ENCODE data around the gene SETBP1.

The SETBP1 gene

DNA sequence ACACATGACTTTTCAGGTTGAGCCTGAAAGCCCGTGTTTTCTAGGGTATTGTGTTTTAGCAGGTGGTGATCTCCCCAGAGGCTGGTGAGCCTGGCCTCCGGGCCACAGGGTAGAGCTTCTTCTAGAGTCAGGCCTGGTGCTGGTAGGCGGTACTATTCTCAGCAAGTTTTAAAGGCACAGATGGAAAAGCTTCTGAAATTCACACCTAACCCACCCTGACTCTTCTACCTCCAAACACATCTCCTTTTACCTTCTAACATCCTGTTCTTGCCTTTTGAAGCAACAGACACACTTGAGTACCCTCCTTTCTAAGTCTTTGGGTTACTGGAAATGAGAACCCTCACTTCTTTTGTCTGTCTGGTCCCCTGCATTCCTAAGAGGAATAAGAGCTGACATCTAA, 191.1 kb downstream of the SETBP1 start:
- no peak for DNase-seq (ENCODE audit: low spot score)

DNA sequence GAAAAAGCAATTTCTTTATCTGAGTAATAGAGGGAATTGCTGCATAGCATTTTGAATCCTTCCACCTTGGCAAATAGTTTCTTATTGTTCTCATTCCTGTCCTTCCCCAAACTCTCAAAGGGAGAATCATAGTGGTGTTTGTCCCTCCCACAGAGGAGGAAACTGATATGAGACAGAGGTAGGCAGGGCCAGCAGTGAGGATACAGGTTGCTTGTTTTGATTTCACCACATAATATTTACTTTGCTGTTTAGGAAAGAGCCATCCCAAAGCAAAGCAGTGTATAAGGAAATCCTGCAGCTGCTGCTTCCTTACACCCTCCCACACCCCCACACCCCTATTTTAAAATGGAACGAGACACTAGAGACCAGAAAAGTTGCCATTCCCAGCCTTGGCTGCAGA, 195.3 kb downstream of the SETBP1 start:
- DNase-seq (ENCODE audit: low spot score): no peak

DNA sequence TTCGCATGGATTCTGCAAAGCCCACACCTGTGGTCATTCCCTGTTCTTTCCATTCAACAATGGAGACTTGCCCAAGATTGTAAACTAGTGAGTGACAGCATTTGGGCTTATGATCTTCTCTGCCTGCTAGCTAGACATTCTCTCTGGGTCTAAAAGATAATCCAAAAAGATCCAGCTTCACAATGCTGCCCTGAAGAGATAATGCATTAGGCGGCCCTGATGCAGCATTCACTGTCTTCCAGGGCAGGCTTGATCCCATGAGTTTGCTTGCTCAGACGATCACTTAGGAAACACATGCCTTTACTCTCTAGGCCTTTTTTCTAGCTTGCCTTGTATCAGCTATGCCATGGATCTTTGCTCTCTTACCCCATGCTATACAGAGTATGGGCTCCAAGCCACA, 196.1 kb downstream of the SETBP1 start:
- DNase-seq (ENCODE audit: low spot score): no peak

DNA sequence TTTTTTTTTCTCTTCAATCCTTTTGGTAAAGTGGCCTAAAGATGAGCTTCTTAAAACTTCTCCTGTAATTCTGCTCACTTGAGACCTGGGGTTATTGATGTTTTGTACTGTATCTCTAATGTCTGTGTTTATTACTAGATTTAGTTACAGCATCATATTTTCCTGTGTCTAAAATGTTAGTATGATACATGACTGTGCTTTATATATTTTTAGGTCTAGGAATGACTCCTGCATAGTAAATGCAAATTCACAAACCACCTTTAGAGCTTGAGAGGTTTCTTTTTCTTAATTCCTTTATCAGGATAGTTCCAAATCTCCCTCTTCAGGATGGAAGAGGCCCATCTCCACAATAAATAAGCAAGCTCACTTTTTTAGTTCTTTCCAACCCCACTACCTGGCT, 197.6 kb downstream of the SETBP1 start:
- DNase-seq (ENCODE audit: low spot score): no peak

DNA sequence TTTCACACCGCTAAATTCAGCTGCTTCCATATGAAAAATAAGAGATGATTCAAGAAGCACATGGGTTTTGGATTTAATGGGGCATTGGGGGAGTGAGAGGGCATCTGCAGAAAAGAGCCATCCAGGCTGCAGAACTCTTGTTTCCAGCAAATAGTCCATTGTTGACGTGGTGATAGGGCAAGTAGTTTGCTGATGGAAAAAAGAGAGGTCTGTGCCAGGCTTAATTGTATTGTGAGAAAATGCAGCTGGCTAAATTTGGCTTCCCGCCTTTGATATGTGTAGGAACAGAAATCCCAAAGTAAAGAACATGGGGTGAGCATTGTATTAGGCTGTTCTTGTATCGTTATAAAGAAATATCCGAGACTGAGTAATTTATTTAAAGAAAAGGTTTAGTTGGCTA, 199.5 kb downstream of the SETBP1 start:
- no peak for DNase-seq (ENCODE audit: low spot score)

DNA sequence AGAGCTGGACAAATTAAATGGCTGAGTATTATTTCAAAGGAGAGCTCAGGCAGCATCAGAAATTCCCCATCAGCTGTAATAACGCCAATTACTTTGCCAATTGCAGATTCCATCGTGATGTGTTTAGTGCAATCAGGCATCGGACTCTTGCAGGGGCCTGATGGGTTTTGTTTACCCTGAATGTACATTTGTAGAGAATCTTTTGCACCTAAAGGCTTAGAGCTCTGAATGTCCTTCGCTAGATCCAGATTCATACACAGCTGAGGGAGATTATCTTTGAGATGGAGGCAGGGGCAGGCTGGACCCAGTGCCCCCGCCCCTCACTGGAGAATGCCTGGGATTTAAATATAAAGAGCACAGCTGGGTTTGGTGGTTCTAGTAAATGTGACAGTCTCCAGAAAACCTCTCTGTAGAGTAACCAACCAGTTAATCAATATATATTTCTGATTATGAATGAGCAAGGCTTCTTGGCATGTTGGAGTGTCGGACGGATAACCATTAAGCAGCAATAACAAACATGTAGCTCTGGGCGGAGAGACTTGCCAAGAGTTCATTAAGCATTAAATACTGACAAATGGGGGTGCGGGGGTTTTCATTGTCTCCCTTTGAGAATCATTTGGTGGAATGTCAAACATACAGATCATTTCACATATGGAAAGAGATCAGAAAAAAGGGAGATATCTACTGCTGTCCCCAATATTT, 200.9 kb downstream of the SETBP1 start:
- no peak for DNase-seq (ENCODE audit: low spot score)

DNA sequence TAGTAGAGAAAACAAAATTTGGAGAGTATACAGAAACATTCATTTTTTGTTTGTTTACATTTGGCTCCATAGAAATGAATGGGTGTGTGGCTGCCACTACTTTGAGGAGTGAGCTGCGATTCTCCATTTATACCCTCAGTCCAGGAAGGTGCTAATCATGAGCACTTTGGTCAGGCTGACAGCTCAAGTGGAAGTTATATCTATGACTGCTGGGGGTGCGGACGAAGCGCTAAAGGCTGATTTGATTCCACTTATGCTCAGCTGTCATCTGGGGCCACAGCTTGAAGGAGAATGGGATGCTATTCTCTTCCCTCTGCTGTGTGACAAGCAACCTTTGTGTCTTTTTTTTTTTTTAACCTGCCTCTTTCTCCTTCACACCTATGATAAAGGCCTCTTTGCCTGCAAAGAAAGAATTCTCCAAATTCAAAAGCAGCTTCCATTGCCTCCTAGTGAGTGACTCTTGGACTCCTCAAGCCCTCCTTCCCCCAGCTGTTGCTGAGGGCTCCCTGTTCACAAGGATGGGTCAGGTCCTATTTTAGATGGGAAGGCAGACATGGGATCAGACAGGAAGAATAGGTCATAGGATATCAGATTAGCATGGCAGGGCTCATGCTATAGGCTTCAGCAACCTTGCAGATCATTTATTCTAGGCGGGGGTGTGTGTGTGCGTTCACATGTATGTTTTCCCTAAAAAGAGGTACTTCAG, 201.6 kb downstream of the SETBP1 start:
- DNase-seq (ENCODE audit: low spot score): no peak

DNA sequence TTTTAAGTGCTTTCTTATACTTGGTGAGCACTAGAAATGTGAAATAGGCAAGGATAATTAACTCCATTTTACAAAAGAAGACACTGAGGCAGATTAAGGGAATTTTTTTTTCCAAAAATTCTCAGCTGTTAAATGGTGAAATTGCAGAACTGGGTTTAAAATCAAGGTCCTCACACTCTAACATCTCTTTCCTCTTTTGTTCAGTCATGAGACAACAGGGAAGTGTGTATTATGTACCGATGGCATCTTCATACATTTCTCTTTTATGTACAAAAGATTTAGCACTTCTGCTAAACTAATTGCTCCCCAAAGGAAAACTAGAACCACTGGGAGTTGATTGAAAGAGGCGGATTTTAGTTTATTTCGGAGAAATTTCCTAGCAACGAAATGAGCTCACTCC, 203.0 kb downstream of the SETBP1 start:
- no peak for DNase-seq (ENCODE audit: low spot score)

DNA sequence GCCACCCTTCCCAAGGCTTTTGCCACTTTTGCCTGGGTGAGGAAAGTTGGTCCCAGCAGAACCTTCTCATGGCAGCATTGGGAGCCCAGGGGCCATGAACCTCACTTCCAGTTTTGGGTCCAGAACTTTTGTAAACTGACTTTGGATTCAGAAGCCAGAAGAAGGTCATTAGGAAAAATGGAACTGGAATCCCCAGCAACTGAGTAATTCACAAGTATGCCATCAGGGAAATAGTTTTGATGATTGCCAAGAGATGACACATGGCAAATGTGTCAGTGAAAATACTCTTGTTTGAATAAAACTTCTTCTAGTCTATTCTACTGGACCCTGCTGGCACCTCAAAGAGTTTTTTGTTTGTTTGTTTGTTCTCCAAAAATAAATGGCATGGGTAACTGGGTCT, 203.7 kb downstream of the SETBP1 start:
- no peak for DNase-seq (ENCODE audit: low spot score)

DNA sequence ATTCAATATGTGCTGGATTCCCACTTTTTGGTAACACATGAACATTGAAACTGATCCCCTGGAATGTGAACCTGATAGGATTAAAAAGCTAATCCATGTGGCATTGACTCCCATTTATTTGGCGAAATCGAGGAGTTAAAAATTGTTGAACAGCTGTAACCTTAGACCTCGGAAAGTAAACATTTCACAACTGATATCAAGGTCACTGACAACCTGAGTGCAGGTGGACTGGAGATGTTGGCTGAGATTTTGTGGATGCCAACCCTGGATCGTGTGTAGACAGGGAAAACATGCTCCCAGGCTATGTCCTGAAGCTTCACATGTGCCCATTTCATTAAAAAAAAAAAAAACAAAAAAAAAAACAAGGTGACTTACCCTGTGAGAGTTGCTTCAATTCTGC, 204.8 kb downstream of the SETBP1 start:
- no peak for DNase-seq (ENCODE audit: low spot score)

DNA sequence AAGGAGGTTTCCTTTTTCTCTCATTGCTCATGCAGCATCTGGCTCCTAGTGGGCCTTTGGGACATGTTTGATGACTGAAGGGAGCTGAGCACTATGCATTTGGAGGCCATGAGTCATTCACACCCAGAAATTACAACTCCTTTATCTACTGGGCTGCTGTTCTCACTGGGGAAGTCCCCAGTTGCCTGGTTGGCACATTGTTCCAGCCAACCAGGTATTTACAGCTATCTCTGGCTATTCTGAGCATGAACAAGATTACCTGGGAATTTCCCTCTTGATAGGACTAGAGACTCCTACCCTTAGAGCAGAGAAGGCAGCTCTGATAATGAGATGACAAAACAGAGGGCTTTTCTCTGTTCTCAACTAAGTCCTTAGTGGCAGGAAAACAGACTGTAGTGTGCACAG, 206.5 kb downstream of the SETBP1 start:
- no peak for DNase-seq (ENCODE audit: low spot score)

DNA sequence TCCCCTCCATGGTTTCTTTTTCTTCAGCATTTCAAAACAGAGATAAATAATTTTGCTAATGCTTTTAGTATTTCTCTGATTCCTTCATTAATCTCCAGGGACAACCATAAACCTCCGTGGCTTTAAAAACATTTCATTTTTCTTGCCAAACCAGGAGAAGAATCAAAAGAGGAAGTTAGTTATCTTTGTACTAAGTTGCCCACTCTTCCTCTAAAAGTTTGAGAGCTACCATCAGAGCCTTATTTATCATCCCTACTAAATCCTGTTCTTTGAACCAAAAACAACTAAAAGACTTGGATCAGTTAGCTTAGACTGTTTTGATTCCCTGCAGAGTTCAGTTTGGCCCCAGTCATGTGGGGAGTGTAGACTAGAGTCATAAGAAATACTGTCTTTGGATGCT, 208.4 kb downstream of the SETBP1 start:
- DNase-seq (ENCODE audit: low spot score): no peak

DNA sequence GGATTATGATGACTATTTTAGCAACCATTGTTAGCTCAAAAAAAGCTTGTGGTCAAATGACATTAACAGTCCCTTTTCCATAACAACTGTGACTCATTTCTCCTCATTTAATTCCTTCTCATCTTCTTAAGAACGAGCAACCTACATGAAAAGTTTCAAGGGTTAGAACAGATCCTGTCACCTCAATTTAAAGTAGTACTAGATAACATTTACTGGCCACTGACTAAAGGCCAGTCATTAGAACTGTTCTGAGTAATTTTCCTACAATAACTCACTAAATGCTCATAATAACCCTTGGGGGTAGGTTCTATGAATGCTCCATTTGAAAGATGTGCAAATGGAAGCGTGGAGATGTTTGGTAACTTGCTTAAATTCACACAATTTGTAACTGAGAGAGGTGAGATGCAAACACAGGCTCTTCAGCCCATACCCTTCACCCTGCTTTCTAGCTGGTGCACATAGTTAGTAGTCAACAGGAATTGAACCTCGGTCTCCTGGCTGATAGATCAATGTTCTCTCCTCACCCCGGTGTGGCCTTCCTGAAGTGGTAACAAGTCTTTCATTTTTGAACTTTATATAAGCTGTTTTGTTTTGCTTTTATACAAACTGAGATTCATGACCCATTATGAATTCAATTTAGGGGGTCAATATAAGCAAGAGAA, 212.5 kb downstream of the SETBP1 start:
- DNase-seq (ENCODE audit: low spot score): no peak

DNA sequence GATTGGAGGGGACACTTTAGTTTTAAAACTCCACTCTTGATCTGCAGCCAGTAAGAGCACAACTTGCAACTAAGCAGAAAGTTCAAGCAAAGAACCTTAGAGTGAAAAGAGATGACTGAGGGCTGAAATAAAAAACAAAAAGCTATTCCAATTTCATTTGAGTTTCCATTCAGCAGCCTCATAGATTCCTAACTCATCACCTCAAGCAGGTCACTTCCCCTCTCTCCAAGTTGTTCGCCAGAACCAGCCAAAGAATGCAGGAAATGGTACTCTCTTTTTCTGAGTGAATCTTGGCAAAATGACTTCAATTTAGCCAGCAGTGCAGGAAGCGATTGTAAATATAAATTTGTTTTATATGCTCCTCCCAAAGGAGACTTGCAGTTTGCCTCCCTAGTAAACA, 213.3 kb downstream of the SETBP1 start:
- no peak for DNase-seq (ENCODE audit: low spot score)

DNA sequence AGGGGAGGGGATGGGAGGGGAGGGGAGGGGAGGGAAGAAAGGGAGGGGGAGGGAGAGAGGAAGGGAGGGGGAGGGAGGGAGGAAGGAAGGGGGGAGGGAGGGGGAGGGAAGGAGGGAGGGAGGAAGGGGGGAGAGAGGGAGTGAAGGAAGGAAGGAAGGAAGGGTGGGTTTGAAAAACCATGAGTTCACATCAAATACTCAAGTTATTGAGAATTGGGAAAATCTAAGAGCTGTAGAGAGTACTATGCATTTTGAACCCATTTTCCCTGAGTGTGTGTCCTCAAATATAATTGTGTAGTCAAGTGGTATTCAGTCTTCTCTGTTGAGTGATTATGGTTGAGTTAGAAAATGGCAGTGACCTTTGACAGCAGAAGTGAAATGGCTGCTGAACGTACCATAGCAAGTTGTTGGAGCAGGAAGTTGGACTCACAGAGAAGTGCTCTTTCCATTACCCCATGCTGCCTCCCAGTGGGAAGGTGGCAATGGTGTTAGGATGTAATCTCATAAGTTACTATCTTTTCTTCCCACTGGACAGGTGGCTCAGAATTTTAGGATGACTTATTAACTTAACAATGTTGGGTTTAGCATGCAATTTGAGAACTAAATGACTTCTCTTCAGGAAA, 214.6 kb downstream of the SETBP1 start:
- DNase-seq (ENCODE audit: low spot score): peak; percentile 1

DNA sequence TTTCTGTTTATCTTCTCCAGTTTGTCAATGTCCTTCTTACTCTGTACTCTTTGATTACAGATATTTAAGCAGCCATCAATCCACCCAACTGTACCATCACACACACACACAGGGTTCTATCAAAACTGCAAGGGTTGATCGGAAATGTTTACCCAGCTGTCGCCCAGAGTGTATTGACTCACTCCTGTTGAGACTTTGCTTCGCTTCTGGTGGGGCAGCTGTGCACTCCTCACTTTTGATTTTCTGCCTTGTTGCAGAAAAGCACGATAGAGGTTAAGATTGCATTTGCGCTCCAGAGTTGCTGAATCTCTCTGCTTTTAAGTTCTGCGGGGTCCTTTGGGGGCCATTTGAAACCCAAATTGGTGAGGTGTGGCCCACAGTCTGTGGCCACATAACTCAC, 216.2 kb downstream of the SETBP1 start:
- DNase-seq (ENCODE audit: low spot score): no peak

DNA sequence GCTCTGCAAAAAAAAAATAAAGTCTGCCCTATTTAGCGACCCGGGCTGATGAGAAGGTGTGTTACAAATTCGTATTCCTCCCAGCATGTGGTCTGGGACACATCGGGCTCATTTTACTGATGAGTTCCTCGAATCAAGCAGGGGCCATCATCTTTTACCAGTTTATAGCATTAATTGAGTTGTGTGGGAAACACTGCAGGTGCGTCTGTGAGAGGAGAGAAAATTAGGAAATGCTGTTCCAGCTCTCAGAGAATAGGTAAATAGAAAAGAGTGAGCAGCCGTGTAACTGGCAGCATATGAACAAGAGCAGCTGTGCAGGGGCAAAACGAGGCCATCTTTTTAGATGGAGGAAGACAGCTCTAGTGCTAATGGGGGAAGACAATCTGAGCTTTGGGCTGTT, 216.7 kb downstream of the SETBP1 start:
- DNase-seq (ENCODE audit: low spot score): no peak

DNA sequence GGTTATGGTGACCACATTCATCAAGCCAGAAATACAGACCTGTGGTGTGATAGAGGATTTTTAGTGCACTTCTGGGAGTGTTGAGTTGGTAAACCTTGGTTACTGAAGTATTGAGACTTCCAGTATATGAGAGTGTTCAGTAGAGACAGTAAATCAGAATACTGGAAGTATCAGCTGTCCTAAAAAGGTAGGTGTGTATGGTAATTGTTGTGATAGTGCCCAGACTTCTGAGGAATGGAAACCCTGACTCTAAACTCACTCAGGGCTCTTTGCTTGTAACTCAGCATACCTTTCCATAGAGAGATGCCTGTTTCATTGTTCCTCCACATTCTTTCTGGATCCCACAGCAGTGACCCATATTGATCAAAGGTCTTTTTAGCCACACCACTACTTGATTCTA, 217.1 kb downstream of the SETBP1 start:
- no peak for DNase-seq (ENCODE audit: low spot score)

DNA sequence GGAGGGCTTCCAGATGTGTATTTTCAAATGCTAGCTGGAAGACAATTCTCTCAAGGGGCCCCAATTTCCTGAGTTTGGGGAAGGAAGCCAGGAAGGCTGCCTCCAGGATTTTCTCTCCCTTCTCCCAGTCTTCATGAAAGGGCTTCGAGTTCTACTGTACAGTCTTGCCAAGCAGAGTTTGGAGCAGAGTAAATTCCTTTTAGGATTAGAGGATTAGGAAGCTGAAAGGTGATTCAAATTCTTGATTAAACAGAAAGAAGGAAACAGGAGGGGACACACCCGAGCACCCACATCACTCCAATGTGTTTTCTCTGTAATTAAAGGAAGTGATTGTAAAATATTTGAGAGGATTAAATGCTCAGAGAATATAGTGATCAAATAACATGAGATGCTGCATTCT, 217.8 kb downstream of the SETBP1 start:
- no peak for DNase-seq (ENCODE audit: low spot score)

DNA sequence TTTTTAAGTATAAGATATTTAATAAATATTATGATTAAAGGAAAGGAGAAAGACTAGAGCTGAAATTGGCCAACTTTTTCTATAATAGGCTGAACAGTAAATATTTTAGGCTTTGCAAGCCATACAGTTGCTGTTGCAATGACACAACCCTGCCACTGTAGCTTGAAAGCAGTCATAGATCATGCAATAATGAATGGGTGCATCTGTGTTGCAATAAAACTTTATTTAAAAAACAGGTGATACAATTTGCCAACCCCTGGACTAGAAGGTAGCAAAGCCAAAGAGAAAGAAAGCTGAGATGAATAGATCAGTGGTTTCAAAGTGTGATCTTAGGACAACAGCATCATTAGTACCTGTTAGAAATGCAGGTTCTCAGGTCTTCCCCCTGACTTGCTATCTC, 219.1 kb downstream of the SETBP1 start:
- no peak for DNase-seq (ENCODE audit: low spot score)

DNA sequence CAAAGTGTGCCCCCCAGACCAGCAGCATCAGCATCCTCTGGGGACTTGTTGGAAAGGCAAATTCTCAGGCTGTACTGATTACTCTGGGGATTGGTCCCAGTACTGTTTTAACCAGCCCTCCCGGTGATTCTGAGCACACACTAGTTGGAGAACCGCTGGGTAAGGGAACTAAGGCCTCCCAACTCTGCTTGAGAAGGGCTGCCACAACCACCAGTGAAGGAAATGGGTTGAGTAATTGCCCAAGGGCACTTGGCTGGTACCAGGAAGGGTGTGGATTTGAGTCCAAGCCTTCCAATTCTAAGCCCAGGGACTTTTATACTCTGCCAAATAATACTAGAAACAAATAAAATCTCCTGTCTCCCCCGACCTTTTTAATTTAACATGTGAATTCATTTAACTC, 219.9 kb downstream of the SETBP1 start:
- DNase-seq (ENCODE audit: low spot score): no peak

DNA sequence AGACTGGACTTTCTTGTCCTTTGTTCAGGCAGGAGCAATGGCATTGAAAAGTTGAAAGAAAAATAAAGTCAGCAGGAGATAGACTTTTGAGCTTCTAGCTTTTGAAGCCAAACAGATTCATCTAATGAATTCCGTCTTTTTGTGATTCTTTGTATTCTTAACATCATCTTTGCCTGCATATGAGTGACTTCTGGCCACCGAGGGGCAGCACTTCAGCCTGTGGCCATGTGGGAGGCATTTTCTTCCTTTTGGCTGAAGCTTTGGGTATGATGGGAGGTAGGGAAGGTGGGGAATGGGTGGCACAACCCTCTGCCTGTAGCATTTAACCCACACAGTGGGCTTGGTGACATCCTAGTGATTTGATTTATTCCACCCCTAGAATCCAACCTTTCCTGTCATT, 220.6 kb downstream of the SETBP1 start:
- no peak for DNase-seq (ENCODE audit: low spot score)

DNA sequence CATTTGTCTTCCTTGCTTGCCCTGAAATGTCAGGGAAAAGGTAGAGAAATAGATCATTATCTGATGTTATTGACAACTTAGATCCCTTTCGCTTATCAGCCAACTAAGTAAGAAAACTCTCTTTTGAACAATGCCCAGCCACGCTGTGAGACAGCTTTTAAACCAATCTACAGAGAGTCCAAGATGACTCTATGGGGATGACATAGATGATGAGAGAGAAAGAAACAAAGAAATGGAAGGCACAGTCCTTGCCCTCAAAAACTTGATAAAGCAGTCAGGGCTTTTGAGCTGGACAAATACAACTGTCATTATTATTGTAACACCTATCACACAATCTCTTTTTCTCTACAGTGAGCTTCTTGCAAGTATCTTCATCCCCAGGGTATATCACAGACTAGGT, 222.6 kb downstream of the SETBP1 start:
- DNase-seq (ENCODE audit: low spot score): no peak
